Suprapubic skin (tissue), 3 donors: Measurements from ENCODE around the gene HORMAD2.

Experiments used
- CTCF ChIP-seq, 2 donors: fragments of 200-600 bp in 1 of 2; fragments of 450-650 bp in 1 of 2; sonication (generic) in 1 of 2; IDR thresholded peaks; one replicate each; pipeline ENCODE4 v1.5.1; 2016 to 2019; ENCODE audit warnings: antibody characterized with exemption in 2 of 2, mild to moderate bottlenecking in 1 of 2, moderate library complexity in 1 of 2
- POLR2A ChIP-seq, 2 donors: fragments of 450-650 bp; IDR thresholded peaks; one replicate each; pipeline ENCODE4 v1.6.1; 2017; ENCODE audit warnings: antibody characterized with exemption in 2 of 2, mild to moderate bottlenecking in 2 of 2, moderate library complexity in 2 of 2

GRCh38 chr22:30044881-30045493, 35.3 kb upstream of the HORMAD2 start:
- TF ChIP-seq POLR2A (IDR thresholded peaks at IDR 0.05) (no peak), CTCF (IDR thresholded peaks at IDR 0.05) (no peak)
